ENCODE measurements around the gene ST6GALNAC6. TPM values are rescaled to one million over a fixed set of nuclear protein-coding genes. Genes with fewer than 3 reads are reported as not detected.

Gene ST6GALNAC6
- total RNA-seq, 2 donors from 2014 or later, result 61.7 to 124 TPM

- ATAC-seq (replicated peaks), result no peak
Observed at GRCh38 chr9:127915801-127916719, 16.7 kb upstream of the ST6GALNAC6 start.

GRCh38 chr9:127915325-127915752, 15.9 kb upstream of the ST6GALNAC6 start:
- H3K36me3 Mint-ChIP-seq (ENCODE audit: low read depth), result peaks cover 27% of the 10 kb centered on the region
- H3K27me3 Mint-ChIP-seq, result no peaks in the 10 kb centered on the region
- peaks cover 11% of the 10 kb centered on the region for H3K4me1 Mint-ChIP-seq
- peak overlapping the region; percentile 74 for H3K4me3 Mint-ChIP-seq
- H3K9me3 Mint-ChIP-seq, result no peaks in the 10 kb centered on the region
- no peak for ATAC-seq (replicated peaks)
- H3K27ac Mint-ChIP-seq, result no peak overlapping the region

More at GRCh38 chr9:127915801-127916719, 16.7 kb upstream of the ST6GALNAC6 start:
- H3K9me3 Mint-ChIP-seq, result no peaks in the 10 kb centered on the region
- H3K36me3 Mint-ChIP-seq (ENCODE audit: low read depth), result peaks cover 20% of the 10 kb centered on the region
- peaks cover 4% of the 10 kb centered on the region for H3K4me1 Mint-ChIP-seq
- peak overlapping the region; percentile 74 for H3K4me3 Mint-ChIP-seq
- H3K27me3 Mint-ChIP-seq, result no peaks in the 10 kb centered on the region
- peak overlapping the region; percentile 15 for H3K27ac Mint-ChIP-seq

GRCh38 chr9:127913682-127914081, 14.3 kb upstream of the ST6GALNAC6 start:
- Mint-ChIP-seq H3K36me3 (ENCODE audit: low read depth) (peaks cover 27% of the 10 kb centered on the region), H3K9me3 (no peaks in the 10 kb centered on the region), H3K27me3 (no peaks in the 10 kb centered on the region), H3K27ac (no peak overlapping the region), H3K4me1 (peaks cover 11% of the 10 kb centered on the region), H3K4me3 (no peak overlapping the region)
- ATAC-seq (replicated peaks), result no peak

GRCh38 chr9:127912882-127913281, 13.5 kb upstream of the ST6GALNAC6 start:
- H3K36me3 Mint-ChIP-seq (ENCODE audit: low read depth), result peaks cover 27% of the 10 kb centered on the region
- peak overlapping the region; percentile 27 for H3K4me3 Mint-ChIP-seq
- H3K9me3 Mint-ChIP-seq, result no peaks in the 10 kb centered on the region
- peaks cover 11% of the 10 kb centered on the region for H3K4me1 Mint-ChIP-seq
- H3K27ac Mint-ChIP-seq, result peak overlapping the region; percentile 75
- H3K27me3 Mint-ChIP-seq, result no peaks in the 10 kb centered on the region
- ATAC-seq (replicated peaks), result no peak

GRCh38 chr9:127912296-127912695, 12.9 kb upstream of the ST6GALNAC6 start:
- Mint-ChIP-seq H3K4me1 (peaks cover 11% of the 10 kb centered on the region), H3K9me3 (no peaks in the 10 kb centered on the region), H3K4me3 (peak overlapping the region; percentile 27), H3K27me3 (no peaks in the 10 kb centered on the region), H3K27ac (no peak overlapping the region), H3K36me3 (ENCODE audit: low read depth) (peaks cover 27% of the 10 kb centered on the region)
- ATAC-seq (replicated peaks), result no peak

- Mint-ChIP-seq H3K4me1 (peaks cover 11% of the 10 kb centered on the region), H3K9me3 (no peaks in the 10 kb centered on the region), H3K27ac (peak overlapping the region; percentile 93), H3K36me3 (ENCODE audit: low read depth) (peaks cover 29% of the 10 kb centered on the region), H3K4me3 (peak overlapping the region; percentile 62), H3K27me3 (no peaks in the 10 kb centered on the region)
- no peak for ATAC-seq (replicated peaks)
Observed at GRCh38 chr9:127910613-127911205, 11.3 kb upstream of the ST6GALNAC6 start.

- ATAC-seq (replicated peaks), result no peak
- H3K9me3 Mint-ChIP-seq, result no peaks in the 10 kb centered on the region
- H3K36me3 Mint-ChIP-seq (ENCODE audit: low read depth), result peaks cover 33% of the 10 kb centered on the region
- no peak overlapping the region for H3K4me3 Mint-ChIP-seq
- peaks cover 11% of the 10 kb centered on the region for H3K4me1 Mint-ChIP-seq
- no peaks in the 10 kb centered on the region for H3K27me3 Mint-ChIP-seq
- H3K27ac Mint-ChIP-seq, result no peak overlapping the region
Observed at GRCh38 chr9:127909839-127910273, 10.5 kb upstream of the ST6GALNAC6 start.

- H3K27me3 Mint-ChIP-seq, result no peaks in the 10 kb centered on the region
- H3K4me3 Mint-ChIP-seq, result no peak overlapping the region
- H3K36me3 Mint-ChIP-seq (ENCODE audit: low read depth), result peaks cover 38% of the 10 kb centered on the region
- no peaks in the 10 kb centered on the region for H3K9me3 Mint-ChIP-seq
- no peak for ATAC-seq (replicated peaks)
- no peak overlapping the region for H3K27ac Mint-ChIP-seq
- H3K4me1 Mint-ChIP-seq, result peaks cover 14% of the 10 kb centered on the region
Observed at GRCh38 chr9:127908660-127908926, 9.2 kb upstream of the ST6GALNAC6 start.

- Mint-ChIP-seq H3K9me3 (no peaks in the 10 kb centered on the region), H3K27ac (no peak overlapping the region), H3K36me3 (ENCODE audit: low read depth) (peaks cover 39% of the 10 kb centered on the region), H3K4me1 (peaks cover 14% of the 10 kb centered on the region), H3K27me3 (no peaks in the 10 kb centered on the region), H3K4me3 (no peak overlapping the region)
- no peak for ATAC-seq (replicated peaks)
Observed at GRCh38 chr9:127907867-127908659, 8.7 kb upstream of the ST6GALNAC6 start.

GRCh38 chr9:127905788-127906191, 6.4 kb upstream of the ST6GALNAC6 start:
- Mint-ChIP-seq H3K27ac (peak overlapping the region; percentile 96), H3K36me3 (ENCODE audit: low read depth) (peaks cover 28% of the 10 kb centered on the region), H3K9me3 (no peaks in the 10 kb centered on the region), H3K4me1 (peaks cover 8% of the 10 kb centered on the region), H3K4me3 (peak overlapping the region; percentile 91), H3K27me3 (no peaks in the 10 kb centered on the region)
- ATAC-seq (replicated peaks), result peak; percentile 52

GRCh38 chr9:127905004-127905728, 5.8 kb upstream of the ST6GALNAC6 start:
- H3K4me3 Mint-ChIP-seq, result peak overlapping the region; percentile 91
- peak; percentile 68 for ATAC-seq (replicated peaks)
- peaks cover 23% of the 10 kb centered on the region for H3K36me3 Mint-ChIP-seq (ENCODE audit: low read depth)
- H3K9me3 Mint-ChIP-seq, result no peaks in the 10 kb centered on the region
- peaks cover 4% of the 10 kb centered on the region for H3K4me1 Mint-ChIP-seq
- H3K27ac Mint-ChIP-seq, result peak overlapping the region; percentile 96
- no peaks in the 10 kb centered on the region for H3K27me3 Mint-ChIP-seq

GRCh38 chr9:127904561-127905003, 5.2 kb upstream of the ST6GALNAC6 start:
- no peaks in the 10 kb centered on the region for H3K27me3 Mint-ChIP-seq
- H3K9me3 Mint-ChIP-seq, result no peaks in the 10 kb centered on the region
- ATAC-seq (replicated peaks), result no peak
- H3K27ac Mint-ChIP-seq, result peak overlapping the region; percentile 96
- peaks cover 29% of the 10 kb centered on the region for H3K36me3 Mint-ChIP-seq (ENCODE audit: low read depth)
- H3K4me1 Mint-ChIP-seq, result peaks cover 4% of the 10 kb centered on the region
- peak overlapping the region; percentile 91 for H3K4me3 Mint-ChIP-seq

- peak overlapping the region; percentile 96 for H3K27ac Mint-ChIP-seq
- peaks cover 4% of the 10 kb centered on the region for H3K4me1 Mint-ChIP-seq
- H3K36me3 Mint-ChIP-seq (ENCODE audit: low read depth), result peaks cover 29% of the 10 kb centered on the region
- ATAC-seq (replicated peaks), result peak; percentile 52
- peak overlapping the region; percentile 91 for H3K4me3 Mint-ChIP-seq
- no peaks in the 10 kb centered on the region for H3K27me3 Mint-ChIP-seq
- H3K9me3 Mint-ChIP-seq, result no peaks in the 10 kb centered on the region
Observed at GRCh38 chr9:127903557-127904475, 4.4 kb upstream of the ST6GALNAC6 start.

Measured in activated T-helper 17 cell treated with anti-CD3 and anti-CD28 coated beads, Interleukin-2, amount 50 U/mL, for 72 hours (primary cell).